DMS79 treated with DMSO at 0.1 percent for 48 hours (cell line): ENCODE measurements around the gene CD8B2.
"Not testable (repeated sequence)": the region's sequence is repeated elsewhere in the genome, so short reads cannot be mapped to it uniquely, and the experiment has no call there.

ENCODE experiments used
- DNase-seq: peaks from one replicate; lab custom pipeline; 2025; lab: John Stamatoyannopoulos, UW

The CD8B2 gene

DNA sequence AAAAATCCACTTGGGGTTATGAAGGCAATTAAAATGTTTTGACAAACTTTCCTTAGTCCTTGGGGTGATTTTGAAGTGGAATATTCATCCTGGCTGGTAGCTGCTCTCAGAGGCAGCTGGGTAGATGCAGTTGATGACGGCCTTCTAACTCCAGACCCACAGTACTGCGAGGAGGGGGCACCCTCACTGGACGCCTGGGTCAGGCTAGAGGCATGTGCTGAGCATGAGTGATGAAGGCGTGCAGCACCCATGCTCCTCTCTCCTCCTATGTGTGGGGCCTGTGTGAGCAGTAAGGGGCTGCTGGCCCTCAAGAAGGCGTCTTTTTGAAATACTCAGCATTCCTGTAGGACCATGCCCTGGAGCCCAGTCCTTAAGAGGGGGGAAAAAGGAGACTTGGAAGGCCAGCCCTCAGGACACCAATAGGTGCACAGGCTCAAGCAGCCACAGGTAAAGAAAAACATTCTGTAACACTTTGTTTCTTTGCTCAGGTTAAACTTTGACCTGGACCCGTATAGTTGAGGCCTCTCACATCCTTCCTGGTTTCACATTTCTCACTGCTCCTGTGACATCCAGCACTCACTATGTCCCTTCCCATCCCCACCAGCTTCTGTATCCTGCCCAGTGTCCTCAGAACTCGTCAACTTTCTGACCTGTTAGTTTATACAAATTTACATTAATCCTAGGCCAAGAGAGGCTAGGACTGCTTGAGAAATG is 64.4 kb downstream of the CD8B2 start:
- DNase-seq, result no peak

DNA sequence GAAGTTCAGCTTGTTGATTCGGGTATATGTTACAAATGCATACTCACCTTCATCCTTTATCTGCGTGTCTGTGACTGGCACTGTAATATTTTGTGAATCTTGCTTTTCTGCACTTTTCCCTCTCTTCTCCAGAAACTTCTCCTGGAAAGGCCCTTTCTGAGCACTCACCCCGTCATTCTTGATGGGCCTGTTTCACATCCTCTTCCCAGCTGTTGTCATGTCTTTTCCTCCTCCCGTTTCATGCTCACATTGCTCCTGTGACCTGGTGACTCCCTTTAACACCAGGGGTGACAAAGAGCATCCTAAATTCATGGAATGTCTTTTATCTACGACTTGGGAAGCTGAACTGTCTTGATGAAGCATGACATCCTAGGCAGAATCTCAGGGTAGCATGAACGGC is 65.8 kb downstream of the CD8B2 start:
- no peak for DNase-seq

DNA sequence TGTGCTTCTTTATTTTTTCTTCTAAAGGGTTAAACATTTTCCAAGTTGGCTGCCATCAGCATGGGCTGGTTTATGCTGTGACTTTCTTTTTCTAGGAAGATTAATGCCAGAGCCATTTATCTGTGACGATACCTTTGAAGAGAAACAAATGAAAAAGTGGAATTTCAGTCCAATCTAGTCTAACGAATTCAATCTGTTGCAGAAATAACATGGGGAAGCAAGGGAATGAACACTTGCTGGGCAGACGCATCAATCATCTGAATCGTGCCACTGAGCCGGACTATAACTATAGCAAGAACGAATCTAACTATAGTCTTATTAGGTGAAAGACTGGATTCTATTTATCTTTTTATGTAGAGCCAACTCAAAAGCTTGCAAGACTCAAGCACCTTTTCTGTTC is 66.2 kb downstream of the CD8B2 start:
- no peak for DNase-seq

DNA sequence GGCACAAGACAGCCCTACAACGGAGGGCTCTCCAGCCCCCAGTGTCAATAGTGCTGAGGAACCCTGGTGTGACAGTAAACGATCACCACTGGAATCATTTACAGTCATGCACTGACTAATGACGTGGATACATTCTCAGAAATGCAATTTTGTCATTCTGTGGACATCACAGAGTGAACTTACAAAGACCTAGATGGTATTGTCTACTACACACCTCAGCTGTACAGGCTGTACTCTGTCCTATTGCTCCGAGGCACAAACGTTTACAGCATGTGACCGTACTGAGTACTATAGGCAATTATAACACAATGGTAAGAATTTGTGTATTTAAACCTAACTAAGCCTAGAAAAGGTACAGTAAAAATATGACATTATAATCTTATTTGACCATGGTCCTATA is 67.2 kb downstream of the CD8B2 start:
- DNase-seq, result no peak

DNA sequence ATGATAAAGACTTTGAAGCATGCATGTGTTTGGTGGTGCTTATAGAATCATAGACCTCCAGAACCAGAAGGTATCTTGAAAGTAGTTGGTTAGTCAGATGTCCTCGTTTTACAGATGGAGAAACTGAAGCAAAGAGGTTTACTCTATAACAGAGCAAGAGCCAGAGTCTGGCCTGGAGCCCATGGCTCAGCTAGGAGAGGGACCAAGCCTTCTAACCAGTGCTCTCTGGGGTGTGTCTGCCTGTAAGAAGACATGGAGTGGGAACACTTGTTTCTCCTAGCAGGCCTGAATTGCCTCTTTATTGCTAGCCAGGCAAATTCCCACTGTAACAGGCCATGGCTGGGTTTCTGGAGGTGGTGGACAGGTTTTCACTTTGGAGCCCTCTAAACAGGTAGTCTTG is 67.9 kb downstream of the CD8B2 start:
- no peak for DNase-seq

DNA sequence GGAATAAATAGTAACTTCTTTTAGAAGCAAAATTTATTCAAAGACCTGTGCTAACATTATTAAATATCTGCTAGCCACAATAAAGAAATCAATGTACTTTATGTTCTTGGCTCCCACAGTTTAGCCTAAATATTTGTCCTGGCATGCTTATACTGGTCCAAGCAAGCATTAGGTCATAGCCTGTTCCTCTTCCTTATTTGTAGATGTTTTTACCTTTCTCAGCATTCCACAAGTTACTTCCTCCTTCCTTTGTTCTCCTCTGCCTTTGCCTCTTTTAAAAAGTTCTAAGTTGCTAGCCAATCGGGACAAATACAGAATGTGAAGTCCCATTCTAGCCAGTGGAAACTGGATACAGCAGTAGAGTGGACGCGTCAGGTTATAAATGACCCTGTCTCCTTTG is 72.6 kb downstream of the CD8B2 start:
- not testable (repeated sequence) for DNase-seq

DNA sequence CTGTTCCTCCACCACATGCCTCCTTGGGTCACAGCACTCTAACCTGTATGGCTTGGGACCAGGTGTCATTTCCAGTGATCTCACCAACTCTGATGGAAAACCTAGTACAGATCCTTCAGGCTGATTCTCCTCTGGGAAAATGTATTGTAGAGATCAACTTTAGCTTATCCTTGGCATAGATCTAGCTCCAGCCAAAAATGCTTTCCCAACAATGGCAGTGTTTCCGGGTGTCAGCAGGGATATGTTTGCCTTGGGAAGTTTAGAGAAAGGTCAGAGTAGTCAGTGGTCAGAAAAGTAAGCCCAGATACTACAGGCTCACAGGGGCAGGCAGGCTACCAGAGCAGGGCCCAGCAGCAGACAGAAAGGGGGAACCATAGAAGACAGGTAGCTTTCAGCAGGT is 73.6 kb downstream of the CD8B2 start:
- DNase-seq, result no peak

DNA sequence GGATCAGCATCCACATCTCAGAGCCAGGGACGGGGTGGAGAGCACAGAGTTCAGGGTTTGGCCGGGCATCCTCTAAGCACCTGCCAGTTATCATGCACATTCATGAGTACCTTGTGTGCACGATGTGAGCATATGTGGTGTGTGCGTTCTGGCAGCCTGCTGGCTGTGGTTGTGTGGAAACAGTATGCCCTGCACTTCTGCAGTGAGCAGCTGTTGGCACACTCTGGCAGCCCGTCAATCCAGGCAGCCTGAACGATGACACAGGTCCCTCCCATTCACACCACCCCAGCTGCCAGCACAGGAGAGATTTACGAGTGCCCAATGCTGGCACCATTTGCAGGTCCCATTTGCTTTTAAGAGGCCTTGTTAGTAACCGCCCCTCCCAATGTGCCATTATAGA is 74.2 kb downstream of the CD8B2 start:
- DNase-seq, result no peak

DNA sequence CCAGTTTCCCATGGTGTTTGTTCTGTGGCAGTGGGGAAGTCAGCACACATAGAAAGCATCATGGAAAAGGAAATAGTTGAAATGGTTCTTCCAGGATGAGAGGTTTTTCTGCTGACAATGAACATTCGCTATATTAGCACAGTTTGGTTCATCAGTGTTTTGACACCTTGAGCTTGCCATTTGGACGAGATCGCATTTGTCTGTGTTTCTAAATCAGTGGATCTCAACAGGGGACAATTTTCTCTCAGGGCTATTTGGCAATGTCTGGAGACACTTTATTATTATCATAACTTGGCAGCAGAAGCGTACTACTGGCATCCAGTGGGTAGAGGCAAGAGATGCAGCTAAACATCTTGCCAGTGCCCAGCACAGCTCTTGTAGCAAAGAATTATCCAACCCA is 74.6 kb downstream of the CD8B2 start:
- no peak for DNase-seq

DNA sequence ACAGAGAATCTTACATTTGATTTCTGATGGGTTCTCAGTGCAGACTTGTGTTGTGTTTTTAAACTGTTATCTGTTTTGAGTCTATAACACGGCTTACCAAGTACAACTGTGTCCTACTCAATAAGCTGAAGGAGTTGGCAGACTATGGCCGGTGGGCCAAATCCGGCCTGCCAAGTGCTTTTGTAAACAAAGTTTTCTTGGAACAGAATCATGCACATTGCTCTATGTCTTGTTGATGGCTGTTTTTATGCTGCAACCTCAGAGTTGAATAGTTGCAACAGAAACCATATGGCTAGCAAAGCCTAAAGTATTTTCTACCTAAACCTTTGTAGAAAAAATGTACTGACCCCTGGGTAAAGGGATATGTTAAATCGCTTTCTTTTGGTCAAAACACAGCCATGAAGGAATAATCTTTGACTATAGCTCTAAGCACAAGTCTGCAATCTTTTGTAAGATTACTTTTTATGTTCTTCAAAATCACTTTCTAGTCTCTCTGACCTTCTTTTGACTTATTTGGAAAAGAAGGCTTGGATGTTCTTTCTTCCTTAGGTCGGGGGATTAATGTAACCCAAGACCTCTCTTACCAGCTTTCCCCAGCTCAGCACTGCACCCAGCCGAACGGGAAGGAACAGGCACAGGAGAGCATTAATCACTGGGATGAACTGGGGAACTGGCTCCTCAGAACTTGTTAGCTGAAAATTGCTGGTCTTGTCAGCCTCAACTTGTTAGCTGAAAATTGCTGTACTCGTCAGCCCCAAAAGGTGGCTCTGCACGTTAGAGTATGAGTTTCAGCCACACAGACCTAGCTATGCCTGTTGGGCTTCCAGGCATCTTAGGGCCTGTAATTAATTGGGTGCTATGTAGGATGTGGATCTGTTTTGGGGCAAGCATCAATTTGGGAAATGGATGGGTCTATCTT is 75.4 kb downstream of the CD8B2 start:
- no peak for DNase-seq

DNA sequence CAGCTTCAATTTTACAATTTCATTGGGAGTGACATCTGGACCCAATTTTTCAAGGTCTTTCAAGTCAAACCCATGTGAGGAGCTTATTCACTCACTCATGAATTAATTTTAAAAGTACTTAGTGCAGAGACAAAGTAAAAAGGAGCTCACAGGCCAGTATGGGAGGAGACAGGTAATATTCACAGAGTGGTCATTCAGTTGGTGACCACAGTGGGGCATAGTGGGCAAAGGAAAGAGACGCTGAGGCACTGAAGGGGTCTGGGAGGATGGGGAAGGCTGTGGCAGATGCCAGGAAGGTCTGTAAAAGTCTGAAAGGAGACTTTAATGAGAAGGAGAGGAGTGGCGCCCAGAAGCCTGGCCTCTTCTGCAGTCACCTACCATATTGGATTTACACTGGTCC is 76.0 kb downstream of the CD8B2 start:
- no peak for DNase-seq

DNA sequence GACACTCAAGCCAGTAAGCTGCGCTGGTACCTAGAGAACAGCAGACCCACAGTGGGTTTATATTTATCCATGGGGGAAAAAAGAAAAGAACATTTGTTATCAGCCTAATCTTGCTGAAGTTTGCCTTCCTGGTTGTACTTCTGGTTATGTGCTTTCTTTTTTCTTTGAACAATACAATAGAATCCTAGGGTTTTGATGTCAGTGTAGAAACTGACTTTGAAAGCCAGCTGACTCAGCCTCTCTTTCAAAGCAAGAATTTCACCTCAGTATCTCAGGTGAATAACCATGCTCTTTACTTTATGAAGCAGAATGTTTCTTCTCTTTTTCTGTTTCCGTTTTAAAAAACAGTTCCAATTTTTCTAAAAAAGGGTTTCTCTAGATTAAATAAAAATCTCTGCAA is 78.4 kb downstream of the CD8B2 start:
- no peak for DNase-seq

DNA sequence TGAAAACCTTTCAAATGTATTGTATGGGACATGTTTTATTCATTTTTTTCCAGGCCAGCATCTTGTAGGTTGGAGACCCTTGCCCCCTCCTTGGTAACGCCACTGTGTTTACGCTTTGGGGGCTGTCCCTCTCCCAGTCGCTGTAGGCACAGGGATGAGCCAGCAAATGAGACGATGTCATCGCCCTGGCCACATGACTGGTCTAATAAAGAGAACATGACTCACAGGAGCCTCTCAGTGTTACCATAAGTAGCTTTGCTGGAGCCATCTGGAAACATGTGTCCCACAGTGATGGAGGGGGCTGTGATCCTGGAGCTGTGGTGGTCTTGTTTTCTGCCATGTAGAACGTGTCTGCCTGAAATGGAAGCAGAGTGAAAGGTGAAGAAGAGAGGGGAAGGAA is 78.9 kb downstream of the CD8B2 start:
- no peak for DNase-seq

DNA sequence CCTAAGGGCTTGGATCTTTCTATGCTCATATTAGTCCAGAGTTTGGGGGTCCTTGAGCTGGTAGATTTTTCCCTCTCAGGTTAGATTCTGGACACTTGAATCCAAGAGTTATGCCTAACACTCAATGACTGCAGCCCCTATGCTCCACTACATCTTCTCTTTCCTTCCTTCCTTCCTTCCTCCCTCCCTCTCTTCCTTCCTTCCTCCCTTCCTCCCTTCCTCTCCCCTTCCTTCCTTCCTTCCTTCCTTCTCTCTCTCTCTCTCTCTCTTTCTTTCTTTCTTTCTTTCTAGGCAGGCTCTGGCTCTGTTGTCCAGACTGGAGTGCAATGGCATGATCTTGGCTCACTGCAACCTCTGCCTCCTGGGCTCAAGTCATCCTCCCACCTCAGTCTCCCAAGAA is 79.3 kb downstream of the CD8B2 start:
- DNase-seq, result not testable (repeated sequence)

DNA sequence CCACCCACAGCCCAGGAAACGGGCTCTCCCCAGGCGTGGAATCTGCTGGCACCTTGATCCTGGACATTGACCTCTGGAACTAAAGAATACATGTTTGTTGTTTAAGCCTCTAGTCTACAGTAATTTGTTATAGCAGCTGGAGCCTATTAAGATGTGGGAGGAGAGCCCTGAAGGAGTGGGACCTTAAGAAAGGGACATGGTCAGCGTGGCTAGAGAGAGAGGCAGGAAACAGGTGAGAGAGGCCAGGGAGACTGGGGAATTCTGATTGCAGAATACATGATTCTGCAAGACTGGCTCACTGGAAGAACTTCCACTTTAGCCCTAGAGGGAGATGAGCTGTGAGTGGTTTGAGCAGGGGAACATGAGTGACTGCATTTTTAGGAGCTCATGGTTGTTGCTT is 83.2 kb downstream of the CD8B2 start:
- no peak for DNase-seq
